Measurements from ENCODE around the gene KAT2A.

KAT2A gene

DNA sequence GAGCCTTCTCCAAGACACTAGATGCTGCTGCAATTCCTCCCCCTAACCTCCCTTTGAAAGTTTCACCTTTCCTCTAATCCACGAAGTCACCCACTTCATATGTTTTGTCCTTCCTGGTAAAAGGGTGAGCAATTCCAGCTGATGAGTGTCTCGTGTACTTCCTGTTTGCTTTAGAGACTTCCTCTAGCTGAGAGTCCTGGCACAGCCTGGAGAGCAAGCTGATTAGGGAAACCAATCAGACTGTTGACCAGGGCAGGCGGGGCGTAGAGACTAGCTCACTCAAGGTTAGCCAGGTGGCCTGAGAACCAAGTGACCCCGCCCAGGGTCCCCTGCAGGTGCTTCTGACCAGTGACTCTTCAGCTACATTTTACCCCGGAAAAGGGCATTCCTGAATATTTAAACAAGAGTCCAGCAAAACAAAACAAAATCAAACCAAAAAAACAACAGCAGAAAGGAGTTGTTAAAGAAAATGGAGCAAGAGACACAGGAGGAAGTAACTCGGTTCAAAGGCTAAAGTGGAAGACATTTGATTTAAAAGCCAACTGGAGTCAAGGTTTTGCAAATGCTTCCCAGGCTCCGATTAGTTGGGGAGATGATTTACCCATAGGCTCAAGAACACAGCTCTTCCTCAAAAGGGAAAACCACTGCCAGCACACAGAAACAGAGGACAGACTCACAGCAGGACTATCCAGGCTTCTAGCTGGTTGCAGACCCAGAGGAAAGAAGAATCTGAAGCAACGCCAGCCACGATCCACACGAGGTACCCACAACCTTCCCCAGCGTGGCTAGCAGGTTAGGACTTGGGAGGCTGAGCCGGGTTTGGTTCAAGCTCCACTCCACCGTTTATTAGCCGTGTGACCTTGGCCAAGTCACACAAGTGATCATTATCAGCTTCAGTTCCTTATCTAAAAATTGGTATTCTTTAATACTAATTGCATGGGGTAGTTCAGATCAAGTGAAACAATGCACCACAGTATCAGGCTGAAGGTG is 14.8 kb upstream of the KAT2A start:
- no peak for DNase-seq (ENCODE audit: low read depth in 2 of 2, low spot score in 1 of 2)

DNA sequence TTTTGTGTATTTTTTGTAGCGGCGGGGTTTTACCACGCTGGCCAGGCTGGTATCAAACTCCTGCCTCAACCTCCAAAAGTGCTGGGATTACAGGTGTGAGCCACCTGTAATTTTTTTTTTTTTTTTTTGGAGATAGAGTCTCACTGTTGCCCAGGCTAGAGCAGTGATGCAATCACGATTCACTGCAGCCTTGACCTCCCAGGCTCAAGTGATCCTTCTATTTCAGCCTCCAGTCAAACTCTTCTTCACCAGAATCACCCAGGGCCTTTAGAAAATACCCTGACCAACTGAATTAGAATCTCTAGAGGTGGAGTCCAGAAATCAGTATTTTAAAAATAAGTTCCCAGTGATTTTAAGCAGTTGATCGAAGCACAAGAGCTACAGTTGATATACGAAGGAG is 14.0 kb upstream of the KAT2A start:
- no peak for DNase-seq (ENCODE audit: low read depth in 2 of 2, low spot score in 1 of 2)

DNA sequence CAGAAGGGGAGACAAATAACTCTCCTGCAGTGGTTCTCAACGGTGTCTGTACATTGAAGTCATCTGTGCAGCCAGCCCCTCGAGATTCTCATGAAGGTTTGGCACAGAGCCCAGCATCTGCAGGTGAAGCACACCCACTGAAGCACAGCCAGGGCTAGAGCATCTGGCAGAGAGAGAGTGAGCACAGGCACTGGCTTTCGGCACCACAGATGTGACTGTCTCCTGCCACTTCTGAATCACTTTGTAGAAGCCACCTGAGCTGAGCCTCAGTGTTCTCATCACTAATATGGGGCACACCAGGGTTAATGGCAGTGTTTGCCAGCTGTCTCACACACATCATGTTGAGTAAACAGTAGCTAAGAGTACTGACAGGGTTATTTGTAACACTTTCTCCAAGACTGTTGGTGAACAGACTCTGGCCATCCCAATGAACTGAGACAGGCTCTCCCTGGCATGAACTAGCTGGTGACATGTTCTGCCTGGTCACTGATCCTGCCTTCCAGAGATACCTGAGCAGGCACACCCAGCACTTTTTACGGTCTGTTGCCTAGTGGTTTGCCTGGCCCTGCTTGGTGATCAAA is 12.4 kb upstream of the KAT2A start:
- no peak for DNase-seq (ENCODE audit: low read depth in 2 of 2, low spot score in 1 of 2)

DNA sequence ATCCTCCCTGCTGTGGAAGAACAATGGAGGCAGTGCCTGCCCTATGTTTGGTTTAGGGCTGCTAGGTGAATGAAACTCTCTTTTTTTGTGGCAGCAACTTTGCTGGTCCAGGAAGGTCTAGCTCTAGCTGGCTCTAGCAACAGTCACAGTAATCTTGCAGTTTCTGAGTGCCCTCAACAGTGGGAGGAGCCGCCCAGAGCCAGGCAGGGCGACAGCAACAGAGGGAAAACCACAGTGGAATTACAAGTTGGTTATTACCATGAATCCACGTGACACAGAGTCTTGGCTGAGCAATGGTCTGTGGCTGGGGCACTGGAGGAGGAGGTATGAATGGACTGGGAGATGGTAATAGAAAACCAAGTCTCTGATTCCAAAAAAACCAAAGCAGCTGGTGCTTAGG is 11.8 kb upstream of the KAT2A start:
- DNase-seq (ENCODE audit: low read depth in 2 of 2, low spot score in 1 of 2): no peak

DNA sequence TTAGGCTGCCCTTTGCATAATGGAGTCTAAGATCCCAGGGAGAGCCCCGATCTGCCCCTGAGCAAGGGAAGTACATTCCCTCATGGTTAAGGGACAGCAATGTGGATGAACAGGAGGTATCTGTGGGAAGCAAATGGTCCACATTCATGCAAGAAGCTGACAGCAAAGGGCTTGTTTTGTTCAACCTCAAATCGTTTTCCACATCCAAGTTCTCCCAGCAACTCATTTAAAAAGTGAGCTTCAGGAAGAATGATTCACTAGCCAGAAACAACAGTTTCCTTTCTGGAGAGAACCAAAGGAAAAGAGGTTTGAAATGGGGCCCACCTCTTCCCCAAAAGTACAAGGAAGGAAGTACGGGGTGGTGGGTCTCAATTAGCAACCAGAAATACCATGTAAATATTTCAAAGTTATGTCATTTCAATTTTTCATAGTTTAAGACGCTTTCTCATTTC is 10.8 kb upstream of the KAT2A start:
- DNase-seq (ENCODE audit: low read depth in 2 of 2, low spot score in 1 of 2): no peak

DNA sequence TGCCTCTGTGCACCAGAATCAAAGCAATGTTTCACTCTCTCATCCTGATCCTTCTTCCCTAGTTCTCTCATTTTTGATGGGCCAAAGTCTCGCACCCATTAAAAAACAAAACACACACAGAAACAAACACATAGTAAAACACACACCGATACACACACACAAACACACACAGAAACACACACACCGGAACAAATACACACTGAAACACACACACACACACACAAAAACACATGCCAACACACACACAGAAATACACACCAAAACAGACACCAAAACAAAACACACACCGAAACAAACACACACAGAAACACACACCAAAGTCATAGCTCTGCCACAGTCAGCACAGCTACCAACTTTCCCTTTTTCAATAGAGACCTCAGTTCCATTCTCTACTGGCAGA is 10.1 kb upstream of the KAT2A start:
- no peak for DNase-seq (ENCODE audit: low read depth in 2 of 2, low spot score in 1 of 2)

DNA sequence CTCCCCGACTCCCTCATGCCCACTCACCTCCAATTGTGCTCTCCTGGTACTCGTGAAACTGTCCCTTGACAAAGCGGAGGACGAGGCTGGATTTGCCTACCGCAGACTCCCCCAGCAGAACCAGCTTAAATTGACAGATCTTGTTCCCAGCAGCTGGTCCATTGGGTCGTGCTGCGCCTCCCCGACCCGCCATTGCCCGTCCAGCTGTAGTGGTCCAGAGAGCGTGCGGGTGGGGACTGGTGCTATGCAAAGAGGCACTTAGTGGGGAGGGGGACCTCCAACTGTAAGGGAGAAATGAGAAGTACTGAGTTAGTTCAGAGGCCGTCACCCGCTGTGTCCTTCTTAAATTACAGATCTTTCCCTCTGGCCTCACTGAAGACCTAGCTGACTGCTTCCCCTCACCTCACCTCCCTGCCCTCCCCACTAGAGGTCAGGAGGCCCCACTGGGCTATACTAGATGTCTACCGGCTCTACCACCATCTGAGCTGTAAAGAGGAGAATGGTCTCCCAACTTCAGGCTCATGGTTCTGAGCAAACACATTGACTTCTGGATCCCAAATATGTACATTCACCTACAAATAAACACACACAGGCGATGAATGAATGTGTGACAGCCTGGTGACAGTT is 9.3 kb upstream of the KAT2A start:
- no peak for DNase-seq (ENCODE audit: low read depth in 2 of 2, low spot score in 1 of 2)

DNA sequence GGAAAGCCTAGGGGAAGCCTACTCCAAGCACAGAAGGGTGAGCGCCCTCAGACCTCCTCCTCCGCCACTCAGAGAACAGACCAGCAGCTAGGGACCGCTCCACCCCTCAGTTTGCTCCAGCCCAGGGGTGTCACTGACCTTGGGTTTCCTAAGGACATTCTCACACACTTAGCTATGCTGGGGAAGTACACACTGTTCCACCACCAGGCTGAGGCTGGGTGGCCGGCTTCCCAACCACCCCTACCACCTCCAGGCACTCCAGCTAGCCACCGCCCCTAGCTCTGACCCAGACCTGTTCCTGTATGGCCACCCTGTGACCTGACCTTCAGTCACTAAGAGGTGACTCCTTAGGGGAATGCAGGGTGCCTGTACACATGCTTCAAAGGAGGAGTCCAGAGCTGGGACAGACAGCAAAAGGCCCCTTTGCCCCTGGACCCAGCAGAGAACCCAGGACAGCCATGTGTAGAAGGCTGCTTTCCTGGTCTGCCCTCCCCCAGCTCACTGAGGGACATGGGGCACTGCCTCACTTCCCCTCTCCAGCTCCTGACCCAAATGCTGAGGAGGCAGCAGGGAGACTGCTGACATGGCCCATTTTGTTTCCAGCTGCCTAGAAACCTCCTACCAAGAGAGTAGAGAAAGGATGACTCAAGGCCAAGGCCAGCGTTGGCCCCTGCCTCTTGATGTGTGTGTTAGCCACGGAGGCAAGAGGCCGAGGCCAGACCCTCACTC is 8.1 kb upstream of the KAT2A start:
- no peak for DNase-seq (ENCODE audit: low read depth in 2 of 2, low spot score in 1 of 2)

DNA sequence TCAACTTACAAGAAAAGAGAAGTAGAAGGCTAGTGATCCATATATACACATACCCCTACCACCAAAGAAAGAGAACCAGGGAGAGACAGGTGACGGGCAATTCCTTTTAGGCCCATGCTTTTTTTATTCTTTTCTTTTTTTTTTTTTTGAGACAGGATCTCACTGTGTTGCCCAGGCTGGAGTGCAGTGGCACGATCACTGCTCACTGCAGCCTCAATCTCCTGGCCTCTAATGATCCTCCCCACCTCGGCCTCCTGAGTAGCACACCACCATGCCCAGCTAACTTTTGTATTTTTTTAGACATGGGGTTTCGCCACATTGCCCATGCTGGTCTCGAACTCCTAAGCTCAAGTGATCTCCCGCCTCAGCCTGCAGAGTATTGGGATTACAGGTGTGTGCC is 6.2 kb upstream of the KAT2A start:
- DNase-seq (ENCODE audit: low read depth in 2 of 2, low spot score in 1 of 2): no peak

DNA sequence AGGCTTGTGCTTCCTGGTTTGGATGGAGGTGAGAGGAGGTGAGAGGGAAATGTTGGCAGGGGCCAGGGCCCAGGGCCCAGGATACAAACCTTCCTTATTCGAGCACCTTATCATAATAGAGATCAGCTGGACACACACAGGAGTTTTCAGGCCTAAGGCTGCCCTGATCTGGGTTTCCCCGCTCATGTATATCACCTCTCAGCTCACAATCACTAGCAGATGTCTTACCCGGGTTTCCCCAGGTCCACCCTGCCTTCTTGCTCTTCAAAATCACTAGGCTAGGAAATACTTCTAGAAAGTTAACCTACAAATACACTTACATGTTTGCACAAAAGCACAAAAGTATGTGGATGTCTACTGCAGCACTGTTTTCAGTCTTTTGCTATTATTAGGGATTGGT is 5.7 kb upstream of the KAT2A start:
- no peak for DNase-seq (ENCODE audit: low read depth in 2 of 2, low spot score in 1 of 2)

DNA sequence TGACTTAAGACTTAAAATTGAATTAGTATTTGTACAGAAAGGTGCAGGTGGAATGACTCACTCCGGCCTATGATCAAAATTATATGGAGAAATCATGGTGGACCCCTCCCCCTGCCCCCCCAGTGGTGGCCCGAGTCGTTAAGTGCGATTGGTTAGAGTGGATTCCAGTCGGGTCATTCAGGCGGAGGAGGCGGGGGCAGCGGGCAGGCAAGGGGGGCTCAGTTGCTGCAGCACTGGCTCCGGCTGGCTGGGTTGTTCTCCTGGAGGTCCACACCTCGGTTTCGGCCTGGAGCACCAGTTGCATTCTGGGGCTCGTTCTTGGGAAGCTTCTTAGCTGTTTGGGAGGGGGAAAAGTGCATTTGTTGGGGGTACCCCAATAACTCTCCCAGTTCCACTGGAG is 4.4 kb upstream of the KAT2A start:
- DNase-seq (ENCODE audit: low read depth in 2 of 2, low spot score in 1 of 2): no peak

DNA sequence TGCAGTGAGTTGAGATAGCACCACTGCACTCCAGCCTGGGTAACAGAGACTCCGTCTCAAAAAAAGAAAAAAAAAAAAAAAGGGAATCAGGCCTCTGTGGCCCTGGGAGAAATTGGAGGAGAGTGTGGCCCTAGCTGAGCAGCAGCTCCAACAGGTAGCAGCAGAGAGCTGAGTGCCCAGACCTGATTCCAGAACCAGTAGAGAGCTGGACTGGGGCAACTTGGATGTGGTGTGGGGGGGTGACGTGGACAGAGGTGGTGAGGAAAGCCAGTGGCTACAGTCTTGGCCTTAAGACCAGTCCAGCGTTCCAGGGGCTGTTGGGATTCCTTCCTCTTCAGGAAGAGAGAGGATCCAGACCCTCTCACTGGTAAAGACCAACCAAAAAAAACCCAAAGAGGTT is 3.1 kb upstream of the KAT2A start:
- DNase-seq (ENCODE audit: low read depth in 2 of 2, low spot score in 1 of 2): no peak

DNA sequence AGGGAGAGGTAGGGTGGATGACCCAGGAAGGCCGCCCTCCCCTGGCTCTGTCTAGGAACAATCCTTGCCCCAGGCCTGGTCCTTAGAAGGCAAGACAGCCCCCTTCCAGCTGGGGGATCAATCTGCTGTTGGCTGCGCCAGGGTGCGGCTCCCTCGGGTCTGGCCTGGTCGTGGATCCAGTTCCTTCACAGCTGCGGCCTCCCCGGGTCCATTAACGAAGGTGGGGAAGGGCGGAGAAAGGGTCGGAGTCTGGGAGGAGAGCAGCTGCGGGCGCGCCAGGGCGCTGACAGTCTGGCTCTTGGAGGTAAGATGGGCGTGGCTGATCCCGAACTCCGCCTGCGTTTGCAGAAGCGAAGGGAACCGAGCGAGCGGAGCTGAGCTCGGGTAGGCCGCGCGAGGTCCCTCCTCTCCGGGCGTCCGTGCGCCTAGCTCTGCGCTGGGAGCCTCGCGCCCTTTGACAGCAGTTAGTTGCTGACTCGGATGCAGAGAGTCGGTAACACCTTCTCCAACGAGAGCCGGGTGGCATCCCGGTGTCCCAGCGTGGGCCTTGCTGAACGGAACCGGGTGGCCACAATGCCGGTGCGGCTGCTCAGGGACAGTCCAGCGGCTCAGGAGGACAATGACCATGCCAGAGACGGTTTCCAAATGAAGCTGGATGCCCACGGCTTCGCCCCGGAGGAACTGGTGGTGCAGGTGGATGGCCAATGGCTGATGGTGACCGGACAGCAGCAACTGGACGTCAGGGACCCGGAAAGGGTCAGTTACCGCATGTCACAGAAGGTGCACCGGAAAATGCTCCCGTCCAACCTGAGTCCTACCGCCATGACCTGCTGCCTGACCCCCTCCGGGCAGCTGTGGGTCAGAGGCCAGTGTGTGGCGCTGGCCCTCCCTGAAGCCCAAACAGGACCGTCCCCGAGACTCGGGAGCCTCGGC is 1.5 kb upstream of the KAT2A start, which contains the start of gene HSPB9:
TSS of gene HSPB9 (plus strand) at position 434 of the 933 bp plus-strand sequence. CDS start at position 481, 47 bp downstream.
- DNase-seq (ENCODE audit: low read depth in 2 of 2, low spot score in 1 of 2): no peak

DNA sequence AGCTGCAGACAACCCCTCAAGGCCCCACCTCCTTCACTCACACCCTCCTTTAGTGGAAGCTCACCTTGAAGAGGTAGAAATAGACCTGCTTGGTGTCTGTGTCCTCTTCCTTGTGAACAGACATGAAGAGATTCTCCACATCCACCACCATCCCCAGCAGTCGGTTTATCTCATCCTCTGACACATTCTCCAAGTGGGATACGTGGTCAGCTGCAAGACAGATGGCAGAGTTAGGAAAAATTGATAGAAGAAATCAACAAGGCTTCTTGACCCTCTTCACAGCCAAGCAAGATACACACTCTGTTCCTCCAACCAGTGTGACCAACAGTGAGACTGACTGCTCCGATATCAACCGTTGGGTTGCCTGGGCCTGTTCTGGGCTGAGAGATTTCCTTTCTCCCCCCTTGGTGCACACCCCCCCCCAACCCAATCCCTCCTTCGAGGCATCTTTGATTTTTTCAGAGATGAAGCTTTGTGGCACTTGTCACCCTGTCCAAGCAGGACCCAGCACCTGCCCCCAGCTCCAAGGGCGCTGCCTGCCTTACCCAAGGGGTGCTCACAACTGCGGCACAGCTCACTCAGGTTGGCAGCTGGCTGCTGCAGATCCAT is 902 bp downstream of the KAT2A start:
- no peak for DNase-seq (ENCODE audit: low read depth in 2 of 2, low spot score in 1 of 2)

DNA sequence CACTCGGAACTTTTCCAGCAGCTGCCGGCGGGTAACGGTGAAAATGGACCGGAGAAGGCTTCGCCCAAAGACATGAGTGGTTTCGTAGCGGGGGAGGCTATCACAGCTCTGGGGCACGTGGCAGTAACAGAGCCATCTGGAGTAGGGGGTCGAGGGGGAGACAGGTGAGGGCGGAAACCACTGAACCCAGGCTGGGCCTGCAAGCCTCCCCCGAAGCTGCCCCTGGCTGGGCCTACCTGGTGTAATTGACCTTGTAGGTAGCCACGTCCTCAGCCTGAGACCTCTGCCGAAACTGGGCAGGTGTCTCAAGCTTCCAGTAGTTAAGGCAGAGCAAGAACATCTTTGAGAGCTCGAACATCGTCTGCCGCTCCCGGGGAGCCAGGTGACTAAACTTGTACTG is 1.9 kb downstream of the KAT2A start:
- DNase-seq (ENCODE audit: low read depth in 2 of 2, low spot score in 1 of 2): no peak

DNA sequence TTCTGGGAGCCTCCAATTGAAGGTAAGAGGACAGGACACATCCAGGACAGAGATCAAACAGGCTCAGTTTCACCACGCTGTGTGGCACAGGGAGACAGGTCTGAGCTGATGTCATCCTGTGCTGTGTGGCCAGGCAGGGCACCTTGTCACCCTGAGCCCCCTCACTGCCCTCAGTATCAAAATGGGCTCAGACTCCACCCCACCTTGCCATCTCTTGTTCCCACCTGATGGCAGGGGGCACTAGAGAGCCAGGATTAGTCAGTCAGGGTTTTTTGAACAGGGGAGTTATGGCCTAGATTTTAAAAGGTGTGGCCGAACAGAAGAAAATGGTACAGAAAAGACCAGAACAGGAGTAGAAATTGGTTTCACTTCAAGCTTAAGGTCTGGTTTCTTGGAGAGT is 2.6 kb downstream of the KAT2A start:
- no peak for DNase-seq (ENCODE audit: low read depth in 2 of 2, low spot score in 1 of 2)

DNA sequence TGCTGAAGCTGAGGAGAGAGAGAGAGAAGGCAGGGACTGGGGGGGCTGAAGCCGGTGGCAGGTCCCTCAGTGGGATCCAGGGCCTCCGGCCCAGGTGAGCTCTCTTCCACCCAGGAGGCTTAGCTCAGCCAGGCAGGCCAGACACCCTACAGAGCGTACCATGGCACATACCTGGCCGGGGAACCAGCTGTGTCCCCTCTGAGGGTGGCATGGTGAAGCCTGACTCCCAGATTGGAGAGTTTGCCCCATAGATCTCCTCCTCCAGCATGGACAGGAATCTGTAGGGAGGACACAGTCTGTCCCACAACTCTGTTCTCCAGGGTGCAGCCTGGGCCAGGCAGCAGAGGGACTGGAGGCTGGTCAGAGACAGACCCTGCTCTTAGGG is 3.0 kb downstream of the KAT2A start:
- DNase-seq (ENCODE audit: low read depth in 2 of 2, low spot score in 1 of 2): no peak

DNA sequence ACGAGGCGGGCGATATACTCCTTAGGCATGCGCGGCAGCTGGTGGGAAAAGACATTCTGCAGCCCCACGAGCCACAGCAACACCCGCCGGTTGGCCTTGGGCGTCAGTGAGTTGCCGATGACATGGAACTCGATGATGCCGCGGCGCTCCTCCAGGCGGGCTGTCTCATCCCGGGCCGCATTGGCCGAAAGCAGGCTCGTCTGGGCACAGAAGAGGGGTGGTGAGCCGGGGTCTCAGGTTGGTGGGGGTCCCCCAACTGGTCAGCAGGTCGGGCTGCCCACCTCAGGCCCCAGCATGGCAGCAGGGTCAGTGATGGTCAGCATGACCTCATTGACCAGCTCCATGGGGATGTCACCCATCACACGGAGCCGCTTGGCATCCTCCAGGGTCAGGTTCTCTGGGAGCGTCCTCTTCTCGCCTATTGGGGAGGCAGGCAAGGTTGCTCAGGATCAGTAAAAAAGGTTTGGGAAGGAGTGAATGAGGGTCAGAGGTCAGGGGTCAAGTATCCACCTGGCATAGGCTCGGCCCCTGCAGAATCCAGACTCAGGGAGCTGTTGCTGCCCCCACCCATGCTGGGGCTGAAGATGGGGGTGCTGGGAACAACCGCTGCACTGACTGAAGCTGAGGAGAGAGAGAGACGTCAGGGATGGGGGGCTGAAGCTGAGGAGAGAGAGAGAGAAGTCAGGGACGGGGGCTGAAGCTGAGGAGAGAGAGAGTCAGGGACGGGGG is 3.6 kb downstream of the KAT2A start:
- DNase-seq (ENCODE audit: low read depth in 2 of 2, low spot score in 1 of 2): no peak

DNA sequence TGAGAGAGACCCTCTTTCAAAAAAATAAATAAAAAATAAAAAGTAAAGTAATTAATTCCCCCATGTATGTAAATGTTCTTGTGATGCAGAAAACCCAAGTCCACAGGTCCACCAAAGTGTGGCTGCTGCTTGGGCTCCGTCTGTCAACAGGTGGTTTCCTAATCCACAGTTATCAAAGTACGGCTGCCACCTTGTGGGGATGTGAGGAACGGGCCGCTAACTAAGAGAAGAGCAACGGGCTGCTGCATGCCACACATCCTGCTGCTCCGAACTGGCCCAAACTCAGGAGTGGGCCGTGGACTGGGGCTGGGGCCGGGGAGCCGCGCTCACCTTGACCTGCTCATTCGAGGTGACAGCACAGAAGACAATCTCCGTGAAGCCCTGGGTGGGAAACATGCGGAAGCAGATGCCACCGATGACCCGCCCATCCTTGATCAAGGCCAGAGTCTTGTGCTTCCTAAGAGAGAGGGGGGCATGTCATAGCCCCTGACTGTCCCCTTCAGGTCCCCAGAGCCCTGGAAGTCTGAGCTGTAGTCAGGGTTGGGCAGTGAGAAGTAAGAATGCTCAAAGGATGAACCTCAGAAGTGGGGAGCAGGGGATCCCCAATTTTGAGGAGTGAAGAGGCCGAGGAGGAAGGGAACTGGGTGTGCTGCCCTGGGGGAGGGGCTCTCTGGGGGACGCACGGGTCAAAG is 4.3 kb downstream of the KAT2A start:
- DNase-seq (ENCODE audit: low read depth in 2 of 2, low spot score in 1 of 2): peak; percentile 64 to 71
